ENCODE measurements around the gene DPEP2NB. TPM values are rescaled to one million over a fixed set of nuclear protein-coding genes. Genes with fewer than 3 reads are reported as not detected.

The DPEP2NB gene
- total RNA-seq (not detected), polyA plus RNA-seq (ENCODE audit: insufficient read depth in 1 of 8, insufficient read length in 8 of 8, low replicate concordance in 1 of 8) (not detected)
- long read RNA-seq, donor 1: 0 reads
- long read RNA-seq, donor 2: 0 reads
- long read RNA-seq, donor 3: 0 reads
- long read RNA-seq, donor 4: 0 reads
- long read RNA-seq, donor 5: 0 reads
- long read RNA-seq, donor 6: 0 reads
- long read RNA-seq, donor 7: 0 reads
- long read RNA-seq, donor 8: 0 reads
- long read RNA-seq, donor 9: 0 reads
- long read RNA-seq, donor 10: 0 reads
- long read RNA-seq, donor 11: 0 reads

DNA sequence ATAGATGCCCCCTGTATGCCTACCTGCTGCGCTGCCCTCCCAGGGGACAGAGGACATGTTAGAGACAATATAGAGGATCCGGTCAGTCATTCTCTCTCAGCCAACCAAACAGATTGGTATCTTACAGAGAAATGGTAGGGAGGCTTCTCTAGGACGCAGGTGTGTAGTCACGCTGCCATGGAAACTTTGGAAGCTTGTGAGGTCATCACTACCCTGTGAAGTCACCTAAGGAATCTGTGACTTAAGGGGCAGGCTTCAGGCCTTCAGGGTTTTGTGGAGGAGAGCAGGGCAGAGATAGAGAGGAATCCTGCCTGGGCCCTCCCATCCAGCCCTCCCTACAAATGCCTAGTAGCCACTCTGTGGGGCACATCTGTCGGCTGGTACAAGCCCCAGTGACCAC lies at the start of gene DPEP2NB:
Gene DPEP2NB, minus strand, starts transcription at position 231 of the 400 bp plus-strand sequence. Its CDS starts 141 bp downstream, at position 90.
- no peak within 1 kb of the TSS for H3K4me3 ChIP-seq (ENCODE audit: low read length)
- WGBS (ENCODE audit: insufficient coverage): 100% methylated on average over 1 of the region's 5 CpGs
- H3K27ac ChIP-seq (ENCODE audit: low read length): no peak within 1 kb of the TSS
- no peaks in the 10 kb centered on the region for H3K36me3 ChIP-seq (ENCODE audit: control insufficient read depth, insufficient read depth, low read length)
- no peak for DNase-seq
- H3K9me3 ChIP-seq (replicated peaks; ENCODE audit: control insufficient read depth, low read depth, low read length): no peaks in the 10 kb centered on the region
- H3K27me3 ChIP-seq (ENCODE audit: control insufficient read depth, insufficient read depth, low read length): peaks cover 2% of the 10 kb centered on the region
- no peaks in the 10 kb centered on the region for H3K4me1 ChIP-seq (ENCODE audit: control insufficient read depth, insufficient read depth, low read length)

GRCh38 chr16:68064791-68065365 lies 49.2 kb upstream of the DPEP2NB start:
- DNase-seq: peak; percentile 74
- H3K4me1 ChIP-seq (ENCODE audit: control insufficient read depth, insufficient read depth, low read length): peaks cover 43% of the 10 kb centered on the region
- peaks cover 41% of the 10 kb centered on the region for H3K36me3 ChIP-seq (ENCODE audit: control insufficient read depth, insufficient read depth, low read length)
- no peaks in the 10 kb centered on the region for H3K9me3 ChIP-seq (replicated peaks; ENCODE audit: control insufficient read depth, low read depth, low read length)
- no peaks in the 10 kb centered on the region for H3K27me3 ChIP-seq (ENCODE audit: control insufficient read depth, insufficient read depth, low read length)
- H3K27ac ChIP-seq (ENCODE audit: low read length): peak overlapping the region; percentile 53
- no peak overlapping the region for H3K4me3 ChIP-seq (ENCODE audit: low read length)
- no CpG with 5 or more reads among the region's 2 CpGs for WGBS (ENCODE audit: insufficient coverage)

- Histone ChIP-seq H3K9me3 (replicated peaks; ENCODE audit: control insufficient read depth, low read depth, low read length) (no peaks in the 10 kb centered on the region), H3K27me3 (ENCODE audit: control insufficient read depth, insufficient read depth, low read length) (no peaks in the 10 kb centered on the region), H3K4me1 (ENCODE audit: control insufficient read depth, insufficient read depth, low read length) (peaks cover 26% of the 10 kb centered on the region), H3K27ac (ENCODE audit: low read length) (no peak overlapping the region), H3K36me3 (ENCODE audit: control insufficient read depth, insufficient read depth, low read length) (peaks cover 42% of the 10 kb centered on the region), H3K4me3 (ENCODE audit: low read length) (no peak overlapping the region)
- no CpG with 5 or more reads among the region's 4 CpGs for WGBS (ENCODE audit: insufficient coverage)
- no peak for DNase-seq
These were observed 47.2 kb upstream of the DPEP2NB start for GRCh38 chr16:68062910-68063393.

GRCh38 chr16:68061396-68061795 lies 45.7 kb upstream of the DPEP2NB start:
- 66% methylated on average over 3 of the region's 3 CpGs for WGBS (ENCODE audit: insufficient coverage)
- no peak overlapping the region for H3K27ac ChIP-seq (ENCODE audit: low read length)
- DNase-seq: no peak
- peaks cover 41% of the 10 kb centered on the region for H3K36me3 ChIP-seq (ENCODE audit: control insufficient read depth, insufficient read depth, low read length)
- H3K27me3 ChIP-seq (ENCODE audit: control insufficient read depth, insufficient read depth, low read length): no peaks in the 10 kb centered on the region
- no peak overlapping the region for H3K4me3 ChIP-seq (ENCODE audit: low read length)
- no peaks in the 10 kb centered on the region for H3K9me3 ChIP-seq (replicated peaks; ENCODE audit: control insufficient read depth, low read depth, low read length)
- H3K4me1 ChIP-seq (ENCODE audit: control insufficient read depth, insufficient read depth, low read length): peaks cover 22% of the 10 kb centered on the region

DNA sequence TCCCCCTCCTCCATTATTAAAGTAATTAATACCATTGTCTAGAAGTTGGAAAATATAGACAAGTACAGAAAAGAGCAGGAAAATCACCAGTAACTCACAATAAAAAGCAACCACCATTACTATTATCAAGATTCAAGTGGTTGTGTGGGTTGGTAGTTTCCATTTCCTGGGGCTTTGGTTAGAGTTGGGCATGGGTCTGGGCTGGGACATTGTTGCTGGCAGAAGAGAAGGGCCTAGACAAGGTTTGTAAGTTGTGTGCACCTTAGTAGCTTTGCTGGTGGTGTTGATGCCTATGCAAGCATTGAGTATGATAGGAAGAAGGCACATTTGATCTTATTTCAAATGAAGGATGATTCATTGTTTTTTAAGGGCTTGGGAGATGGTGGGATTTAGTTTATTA lies 44.1 kb upstream of the DPEP2NB start:
- H3K4me3 ChIP-seq (ENCODE audit: low read length): no peak overlapping the region
- no peaks in the 10 kb centered on the region for H3K27me3 ChIP-seq (ENCODE audit: control insufficient read depth, insufficient read depth, low read length)
- no peak for DNase-seq
- H3K27ac ChIP-seq (ENCODE audit: low read length): no peak overlapping the region
- H3K4me1 ChIP-seq (ENCODE audit: control insufficient read depth, insufficient read depth, low read length): peaks cover 7% of the 10 kb centered on the region
- peaks cover 42% of the 10 kb centered on the region for H3K36me3 ChIP-seq (ENCODE audit: control insufficient read depth, insufficient read depth, low read length)
- H3K9me3 ChIP-seq (replicated peaks; ENCODE audit: control insufficient read depth, low read depth, low read length): no peaks in the 10 kb centered on the region

- H3K9me3 ChIP-seq (replicated peaks; ENCODE audit: control insufficient read depth, low read depth, low read length): no peaks in the 10 kb centered on the region
- peaks cover 28% of the 10 kb centered on the region for H3K36me3 ChIP-seq (ENCODE audit: control insufficient read depth, insufficient read depth, low read length)
- no peak overlapping the region for H3K4me3 ChIP-seq (ENCODE audit: low read length)
- no peak for DNase-seq
- 100% methylated on average over 1 of the region's 3 CpGs for WGBS (ENCODE audit: insufficient coverage)
- H3K27ac ChIP-seq (ENCODE audit: low read length): no peak overlapping the region
- no peaks in the 10 kb centered on the region for H3K27me3 ChIP-seq (ENCODE audit: control insufficient read depth, insufficient read depth, low read length)
- H3K4me1 ChIP-seq (ENCODE audit: control insufficient read depth, insufficient read depth, low read length): no peaks in the 10 kb centered on the region
These were observed 39.7 kb upstream of the DPEP2NB start for GRCh38 chr16:68055395-68055794.

DNA sequence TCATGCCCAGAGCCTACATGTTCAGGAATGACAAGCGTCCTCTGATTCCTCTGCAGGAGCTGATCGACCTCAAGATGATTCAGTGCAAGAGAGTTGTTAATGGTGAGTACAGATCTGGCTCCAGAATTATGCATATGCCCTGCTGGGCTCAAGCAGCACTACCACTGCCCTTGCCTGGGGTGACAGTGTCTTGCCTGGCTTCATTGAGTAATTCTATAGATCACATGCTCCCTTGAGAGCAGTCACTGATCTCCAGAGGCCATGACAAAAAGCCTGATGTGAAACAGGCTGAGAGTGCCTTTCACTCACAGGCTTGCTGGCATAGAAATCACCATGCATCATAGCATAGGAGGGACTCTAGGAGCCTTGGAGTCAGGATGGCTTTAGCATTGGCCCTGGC lies 33.7 kb upstream of the DPEP2NB start:
- H3K27me3 ChIP-seq (ENCODE audit: control insufficient read depth, insufficient read depth, low read length): no peaks in the 10 kb centered on the region
- no peak for DNase-seq
- peaks cover 37% of the 10 kb centered on the region for H3K36me3 ChIP-seq (ENCODE audit: control insufficient read depth, insufficient read depth, low read length)
- no CpG with 5 or more reads among the region's 2 CpGs for WGBS (ENCODE audit: insufficient coverage)
- no peak overlapping the region for H3K4me3 ChIP-seq (ENCODE audit: low read length)
- H3K4me1 ChIP-seq (ENCODE audit: control insufficient read depth, insufficient read depth, low read length): no peaks in the 10 kb centered on the region
- no peaks in the 10 kb centered on the region for H3K9me3 ChIP-seq (replicated peaks; ENCODE audit: control insufficient read depth, low read depth, low read length)
- H3K27ac ChIP-seq (ENCODE audit: low read length): no peak overlapping the region

- H3K27ac ChIP-seq (ENCODE audit: low read length): no peak overlapping the region
- no CpG with 5 or more reads among the region's 2 CpGs for WGBS (ENCODE audit: insufficient coverage)
- no peak overlapping the region for H3K4me3 ChIP-seq (ENCODE audit: low read length)
- H3K9me3 ChIP-seq (replicated peaks; ENCODE audit: control insufficient read depth, low read depth, low read length): no peaks in the 10 kb centered on the region
- no peaks in the 10 kb centered on the region for H3K27me3 ChIP-seq (ENCODE audit: control insufficient read depth, insufficient read depth, low read length)
- H3K36me3 ChIP-seq (ENCODE audit: control insufficient read depth, insufficient read depth, low read length): peaks cover 31% of the 10 kb centered on the region
- DNase-seq: no peak
- no peaks in the 10 kb centered on the region for H3K4me1 ChIP-seq (ENCODE audit: control insufficient read depth, insufficient read depth, low read length)
These were observed 32.3 kb upstream of the DPEP2NB start for GRCh38 chr16:68047987-68048386.

- WGBS (ENCODE audit: insufficient coverage): 73% methylated on average over 5 of the region's 7 CpGs
- Histone ChIP-seq H3K4me3 (ENCODE audit: low read length) (no peak overlapping the region), H3K27me3 (ENCODE audit: control insufficient read depth, insufficient read depth, low read length) (no peaks in the 10 kb centered on the region), H3K27ac (ENCODE audit: low read length) (no peak overlapping the region), H3K4me1 (ENCODE audit: control insufficient read depth, insufficient read depth, low read length) (no peaks in the 10 kb centered on the region), H3K36me3 (ENCODE audit: control insufficient read depth, insufficient read depth, low read length) (peaks cover 29% of the 10 kb centered on the region), H3K9me3 (replicated peaks; ENCODE audit: control insufficient read depth, low read depth, low read length) (no peaks in the 10 kb centered on the region)
- no peak for DNase-seq
These were observed 30.4 kb upstream of the DPEP2NB start for GRCh38 chr16:68046106-68046505.

- Histone ChIP-seq H3K9me3 (replicated peaks; ENCODE audit: control insufficient read depth, low read depth, low read length) (no peaks in the 10 kb centered on the region), H3K27me3 (ENCODE audit: control insufficient read depth, insufficient read depth, low read length) (no peaks in the 10 kb centered on the region), H3K4me3 (ENCODE audit: low read length) (no peak overlapping the region), H3K27ac (ENCODE audit: low read length) (no peak overlapping the region), H3K4me1 (ENCODE audit: control insufficient read depth, insufficient read depth, low read length) (peaks cover 2% of the 10 kb centered on the region), H3K36me3 (ENCODE audit: control insufficient read depth, insufficient read depth, low read length) (peaks cover 20% of the 10 kb centered on the region)
- DNase-seq: no peak
- no CpG with 5 or more reads among the region's 2 CpGs for WGBS (ENCODE audit: insufficient coverage)
These were observed 26.1 kb upstream of the DPEP2NB start for GRCh38 chr16:68041783-68042182.
